Mucosa of descending colon (tissue), 3 donors: Measurements from ENCODE around the gene PHYKPL. TPM values are rescaled to one million over a fixed set of nuclear protein-coding genes. Genes with fewer than 3 reads are reported as not detected.

Source experiments
- ATAC-seq: fragments of 200-7000 bp; cut with Tn5 transposase; one replicate; pipeline ENCODE4 v1.9.1; 2020; ENCODE audit warnings: mild to moderate bottlenecking, moderate library complexity
- DNase-seq, 3 donors: peaks; one replicate each; pipeline ENCODE4 v3.0.0-alpha.2; 2020
- H3K36me3 ChIP-seq: fragments of 200-600 bp; one replicate; pipeline ENCODE4 v1.8.0; 2021; ENCODE audit warnings: low read depth, mild to moderate bottlenecking
- H3K4me1 ChIP-seq: fragments of 200-600 bp; one replicate; pipeline ENCODE4 v1.8.0; 2021; ENCODE audit warnings: low read depth, mild to moderate bottlenecking
- H3K4me3 ChIP-seq: fragments of 200-600 bp; one replicate; pipeline ENCODE4 v1.8.0; 2021; ENCODE audit warnings: mild to moderate bottlenecking
- H3K9me3 ChIP-seq: fragments of 200-600 bp; one replicate; pipeline ENCODE4 v1.8.0; 2021; ENCODE audit warnings: mild to moderate bottlenecking
- CTCF ChIP-seq: fragments of 200-600 bp; IDR thresholded peaks from one replicate; pipeline ENCODE4 v1.8.0; 2022; ENCODE audit warnings: antibody characterized with exemption, mild to moderate bottlenecking
- intact Hi-C, 2 donors: fragments of 100-400 bp; cut with DNase I in 1 of 2; cut with micrococcal nuclease in 1 of 2; formaldehyde crosslinking; loops; one replicate each; pipeline versions ENCODE4 v1.11.0 to v1.11.1; 2022; cut with DNase I, micrococcal nuclease
- total RNA-seq, 3 donors: library from RNA; stranded (reverse); fragmentation: NEBNext Ultra II Directional in 2 of 3; extraction: Animal tissue kit (Norgen Biotek cat#: 25700) in 2 of 3; gene quantifications; one replicate each; pipeline versions ENCODE4 v1.2.1 to v1.2.4, GENCODE V29; 2021 to 2023
- donor health status: DM: no; HTN: no; CAD: no; lungs with moderate emphysema.
- donor health status: DM: no; HTN: no; CAD: no.
- donor health status: DM: no; HTN: yes; CAD: no.

PHYKPL gene
- total RNA-seq, 3 donors from 2014 or later = 179 to 331 (median 194) TPM

GRCh38 chr5:178227929-178228328, 4.7 kb downstream of the PHYKPL start:
- intact Hi-C loops = no loop called here
- no peak for TF ChIP-seq CTCF
- Histone ChIP-seq H3K36me3 (no peaks in the 10 kb centered on the region), H3K4me1 (peaks cover 43% of the 10 kb centered on the region), H3K9me3 (no peaks in the 10 kb centered on the region), H3K4me3 (no peak overlapping the region)
- no peak for ATAC-seq
- DNase-seq = peak in 1 of 3 donors; percentile 24

GRCh38 chr5:178227138-178227659, 5.4 kb downstream of the PHYKPL start:
- ATAC-seq (no peak), DNase-seq (peak in 1 of 3 donors; percentile 29)
- no peak for TF ChIP-seq CTCF
- H3K36me3 ChIP-seq = no peaks in the 10 kb centered on the region
- H3K4me3 ChIP-seq = no peak overlapping the region
- H3K4me1 ChIP-seq = peaks cover 43% of the 10 kb centered on the region
- no peaks in the 10 kb centered on the region for H3K9me3 ChIP-seq
- intact Hi-C loops = no loop called here

GRCh38 chr5:178225174-178225573, 7.4 kb downstream of the PHYKPL start:
- Histone ChIP-seq H3K4me3 (no peak overlapping the region), H3K4me1 (peaks cover 28% of the 10 kb centered on the region), H3K9me3 (no peaks in the 10 kb centered on the region), H3K36me3 (no peaks in the 10 kb centered on the region)
- no peak for ATAC-seq
- intact Hi-C loops = no loop called here
- TF ChIP-seq CTCF = no peak
- peak in 2 of 3 donors; percentile 31 to 38 for DNase-seq

GRCh38 chr5:178224403-178224802, 8.2 kb downstream of the PHYKPL start:
- intact Hi-C loops = no loop called here
- Histone ChIP-seq H3K4me1 (peaks cover 22% of the 10 kb centered on the region), H3K9me3 (no peaks in the 10 kb centered on the region), H3K36me3 (no peaks in the 10 kb centered on the region), H3K4me3 (no peak overlapping the region)
- ATAC-seq = no peak
- TF ChIP-seq CTCF = no peak
- DNase-seq = peak in 2 of 3 donors; percentile 25 to 44

- peak in 2 of 3 donors; percentile 37 to 50 for DNase-seq
- peaks cover 22% of the 10 kb centered on the region for H3K4me1 ChIP-seq
- ATAC-seq = no peak
- no peaks in the 10 kb centered on the region for H3K9me3 ChIP-seq
- no peaks in the 10 kb centered on the region for H3K36me3 ChIP-seq
- intact Hi-C loops = no loop called here
- H3K4me3 ChIP-seq = no peak overlapping the region
- TF ChIP-seq CTCF = no peak
Measured at GRCh38 chr5:178223828-178224335, 8.7 kb downstream of the PHYKPL start.
